Astrocyte of the hippocampus (primary cell): ENCODE data around the gene PHYHD1.

Source experiments
- DNase-seq: peaks from one replicate; pipeline ENCODE4 v3.0.0; 2011; ENCODE audit warnings: low read depth, low spot score

Gene PHYHD1

DNA sequence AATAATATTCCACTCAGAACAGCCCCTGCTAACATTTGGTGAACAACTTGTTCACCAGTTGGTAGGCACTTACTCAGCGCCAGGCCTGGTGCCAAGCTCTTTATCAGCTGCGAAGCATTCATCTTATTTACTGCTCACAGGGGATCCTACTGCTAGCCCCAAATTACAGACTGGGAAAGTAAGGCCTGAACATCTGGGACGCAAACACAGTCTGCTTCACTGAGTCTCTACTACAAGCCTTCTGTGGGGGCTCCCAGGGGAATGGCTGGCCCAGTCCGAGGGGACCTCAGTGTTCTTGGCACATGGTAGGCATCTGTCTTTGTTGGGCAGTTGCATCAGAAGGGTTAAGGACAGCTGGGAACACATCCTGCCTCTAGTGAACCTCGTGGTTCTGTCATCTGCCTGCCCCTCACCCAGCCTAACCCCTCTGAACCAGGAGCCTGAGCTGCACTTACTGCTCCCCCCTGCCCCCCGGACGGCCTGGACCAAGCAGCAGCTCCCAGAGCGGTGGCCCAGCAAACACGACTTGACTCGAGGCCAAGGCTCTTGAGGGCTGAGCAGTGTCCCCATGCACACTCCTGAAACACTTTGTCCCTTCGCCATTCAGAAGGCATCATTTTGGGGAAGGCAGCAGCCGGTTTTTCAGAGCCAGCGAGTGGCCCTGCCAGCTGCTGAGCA, at the start of gene PHYHD1:
Gene PHYHD1, plus strand, starts transcription at position 602 of the 678 bp plus-strand sequence. CDS start 1,342 bp downstream, outside the sequence.
- peak; percentile 70 for DNase-seq

DNA sequence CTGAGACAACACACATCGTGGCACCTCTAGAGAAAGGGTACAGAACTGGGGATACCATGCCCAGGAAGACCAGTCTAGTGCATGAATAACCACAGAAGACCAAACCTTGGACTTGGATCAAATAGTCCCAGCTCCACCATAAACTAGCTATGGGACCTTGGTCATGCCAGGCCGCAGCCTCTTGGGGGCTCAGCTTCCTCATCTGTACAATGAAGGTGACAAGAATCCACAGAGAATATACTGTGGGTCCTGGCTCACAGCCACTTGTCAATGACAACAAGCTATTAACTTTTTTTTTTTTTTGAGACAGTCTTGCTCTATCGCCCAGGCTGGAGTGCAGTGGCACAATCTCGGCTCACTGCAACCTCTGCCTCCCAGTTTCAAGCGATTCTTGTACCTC, 42.9 kb upstream of the PHYHD1 start:
- no peak for DNase-seq

DNA sequence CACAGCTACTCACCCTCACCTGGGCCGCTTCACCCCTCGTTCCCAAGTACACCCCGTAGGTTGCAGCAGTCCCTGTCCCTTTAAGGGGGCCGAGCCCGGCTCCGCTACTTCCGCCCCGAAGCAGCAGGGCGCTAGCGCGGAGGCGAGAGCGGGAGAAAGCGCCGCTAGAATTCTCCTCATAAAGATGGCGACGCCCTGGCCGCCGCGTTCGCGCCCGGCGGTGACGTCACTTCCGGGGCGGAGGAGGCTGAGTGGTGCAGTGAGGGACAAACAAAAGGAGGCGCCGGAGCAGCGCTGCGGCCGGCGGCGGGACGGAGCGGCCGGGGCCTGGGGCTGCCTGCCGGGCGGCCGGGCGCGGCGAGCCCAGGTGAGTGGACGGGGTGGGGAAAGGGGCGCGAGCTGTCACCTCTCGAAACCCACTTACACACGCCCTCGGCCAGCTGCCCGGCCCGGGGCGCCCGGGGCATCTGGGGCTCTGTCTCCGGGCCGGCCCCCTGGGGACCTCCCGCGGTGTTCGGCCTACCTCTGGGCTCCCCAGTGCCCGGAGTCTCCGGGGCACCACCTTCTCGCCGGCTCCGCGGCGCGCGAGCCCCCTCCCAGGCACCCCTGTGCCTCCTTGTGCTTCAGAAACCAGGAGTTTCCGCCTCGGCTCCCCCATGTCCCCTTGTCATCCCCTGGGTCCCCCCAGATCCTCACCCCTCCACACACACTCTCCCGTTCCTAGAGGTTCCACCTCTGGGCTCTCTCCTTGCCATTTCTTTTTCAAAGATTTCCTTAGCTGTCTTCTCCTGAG, 38.7 kb upstream of the PHYHD1 start, which contains the start of the genes KYAT1 and LRRC8A:
Gene KYAT1, minus strand, starts transcription at position 67 of the 793 bp plus-strand sequence. CDS start 36,545 bp downstream, outside the sequence.
Gene LRRC8A, plus strand, starts transcription at position 250 of the 793 bp plus-strand sequence. CDS start 25,032 bp downstream, outside the sequence.
- DNase-seq = peak; percentile 99

DNA sequence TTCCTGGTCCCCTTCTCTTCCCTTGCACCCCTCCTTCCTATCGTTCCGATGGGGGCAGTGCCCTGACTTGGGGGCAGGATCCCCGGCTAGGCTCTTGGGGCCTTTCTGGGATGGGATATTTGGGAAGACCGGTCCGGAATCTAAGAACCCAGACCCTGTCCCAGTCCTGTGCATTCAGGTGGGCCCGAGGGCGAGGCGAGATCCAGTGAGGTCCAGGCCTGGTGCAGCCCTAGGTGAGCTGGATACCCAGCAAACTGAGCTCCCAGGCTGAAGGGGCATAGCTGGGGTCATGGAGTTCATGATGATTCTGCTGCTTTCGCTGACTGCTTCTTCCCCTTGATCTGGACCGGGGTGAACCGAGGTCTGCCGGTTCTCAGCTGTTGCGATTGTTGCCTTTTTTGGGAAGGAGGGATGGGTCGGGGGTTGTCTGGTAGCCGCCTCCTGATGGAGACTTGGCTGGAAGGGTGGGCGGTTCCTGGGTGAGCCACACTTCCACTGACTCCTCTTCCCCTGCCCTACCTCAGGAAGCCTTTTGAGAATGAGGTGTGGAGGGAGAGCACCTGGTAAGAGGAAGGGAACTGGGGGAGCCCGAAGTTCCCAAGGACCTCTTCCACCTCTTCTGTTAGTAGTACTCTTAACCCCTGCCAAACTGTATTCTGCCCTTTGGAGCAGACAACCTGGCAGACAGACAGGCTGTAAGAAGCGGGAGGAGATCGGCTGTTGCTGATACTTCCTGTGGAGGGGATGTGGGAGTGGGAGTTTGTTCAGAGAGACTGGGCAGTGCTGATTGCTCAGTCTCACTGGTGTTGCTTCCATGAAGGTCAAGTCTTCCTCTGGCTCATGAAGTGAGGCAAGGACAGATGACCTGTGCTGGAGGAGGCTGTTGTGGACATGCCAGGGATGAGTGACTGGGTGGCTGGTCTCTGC, 37.8 kb upstream of the PHYHD1 start:
- peak; percentile 50 for DNase-seq

DNA sequence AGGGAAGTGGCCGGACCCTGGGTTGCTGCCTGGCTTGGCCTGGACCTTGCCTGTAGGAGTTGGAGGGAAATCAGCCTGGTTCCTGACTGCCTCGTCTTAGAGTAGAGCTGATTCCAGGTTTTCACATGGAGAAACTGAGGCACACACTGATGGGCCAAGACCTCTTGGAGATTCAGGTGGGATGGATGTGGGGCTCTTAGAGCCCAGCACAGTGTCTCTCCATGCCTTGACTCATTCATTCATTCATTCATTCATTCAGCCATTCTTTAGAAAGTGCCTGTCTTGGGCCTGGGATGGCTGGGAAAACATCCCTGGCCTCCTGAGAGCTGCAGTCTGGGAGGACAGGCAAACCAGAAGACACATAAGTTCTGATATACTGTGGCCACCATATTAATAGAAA, 36.6 kb upstream of the PHYHD1 start:
- DNase-seq = no peak

DNA sequence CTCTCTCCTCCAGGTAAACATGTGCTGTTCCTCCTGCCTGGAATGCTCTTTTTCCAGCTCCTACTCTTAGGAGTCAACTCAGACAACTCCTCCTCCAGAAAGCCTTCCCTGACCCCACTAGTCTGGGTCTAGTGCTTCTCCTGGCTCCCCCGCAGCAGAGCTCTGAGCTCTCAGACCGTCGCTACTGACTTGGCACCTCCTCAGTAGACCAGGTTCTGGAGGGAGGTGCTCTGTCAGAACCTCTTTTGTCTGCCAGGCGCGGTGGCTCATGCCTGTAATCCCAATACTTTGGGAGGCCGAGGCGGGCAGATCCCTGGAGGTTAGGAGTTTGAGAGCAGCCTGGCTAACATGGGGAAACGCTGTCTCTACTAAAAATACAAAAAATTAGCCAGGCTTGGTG, 35.4 kb upstream of the PHYHD1 start:
- no peak for DNase-seq

DNA sequence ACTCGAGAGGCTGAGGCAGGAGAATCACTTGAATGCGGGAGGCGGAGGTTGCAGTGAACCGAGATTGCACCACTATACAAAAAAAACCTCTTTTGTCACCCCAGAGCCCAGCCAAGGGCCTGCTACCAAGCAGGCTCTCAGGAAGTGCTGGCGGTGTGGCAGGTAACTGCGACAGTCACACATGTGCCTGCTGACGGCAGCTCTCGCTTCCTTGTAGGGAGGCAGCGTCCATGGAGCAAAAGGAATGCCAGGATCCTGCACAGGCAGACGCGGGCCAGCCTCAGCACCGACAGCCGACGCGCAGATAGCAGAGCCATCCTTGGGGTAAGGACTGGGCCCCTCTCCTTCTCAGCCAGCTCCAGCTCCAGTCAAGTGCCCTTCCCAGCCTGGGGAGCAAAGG, 35.0 kb upstream of the PHYHD1 start:
- no peak for DNase-seq

DNA sequence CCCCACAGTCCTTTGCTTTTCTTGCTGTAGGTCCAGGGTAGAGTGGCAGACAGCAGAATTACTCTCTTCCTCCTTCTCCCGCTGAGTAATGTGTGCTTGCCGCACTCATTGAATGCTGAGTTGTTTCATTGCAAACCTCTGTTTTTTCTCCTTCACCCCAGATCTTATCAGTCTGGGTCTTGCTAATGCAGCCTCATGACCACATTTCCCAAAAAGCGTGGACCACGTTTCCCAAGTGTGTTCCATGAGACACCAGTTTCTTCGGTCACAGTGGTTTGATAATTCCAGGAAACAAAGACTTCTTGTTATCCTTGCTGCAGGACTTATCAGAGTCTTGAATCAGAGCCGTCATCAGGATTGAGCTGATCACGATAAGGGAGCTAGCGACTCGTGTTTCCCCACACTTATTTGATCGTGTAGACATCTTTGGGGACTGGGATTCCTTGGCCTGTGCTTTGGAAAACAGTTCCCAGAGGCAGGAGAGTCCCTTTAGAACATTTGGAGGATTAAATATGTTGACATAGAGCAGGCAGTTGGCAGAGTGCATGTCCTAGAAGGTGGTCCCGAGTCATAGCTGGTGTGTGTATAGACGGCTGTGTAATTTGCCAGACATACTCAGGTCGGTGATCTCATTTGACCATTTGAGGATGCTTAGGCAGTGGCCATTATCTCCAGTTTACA, 34.4 kb upstream of the PHYHD1 start:
- peak; percentile 31 for DNase-seq

DNA sequence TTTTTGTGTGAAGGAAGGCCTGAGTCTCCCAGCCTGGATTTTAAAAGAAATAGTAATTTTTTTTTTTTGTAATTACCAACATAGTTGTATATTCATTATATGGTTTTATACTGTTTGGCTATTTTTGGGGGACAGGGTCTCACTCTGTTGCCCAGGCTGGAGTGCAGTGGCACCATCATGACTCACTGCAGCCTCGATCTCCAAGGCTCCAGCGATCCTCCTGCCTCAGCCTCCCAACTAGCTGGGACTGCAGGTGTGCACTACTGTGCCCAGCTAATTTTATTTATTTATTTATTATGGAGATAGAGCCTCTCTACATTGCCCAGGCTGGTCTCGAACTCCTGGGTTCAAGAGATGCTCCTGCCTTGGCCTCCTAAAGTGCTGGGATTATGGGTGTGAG, 33.7 kb upstream of the PHYHD1 start:
- DNase-seq = no peak

DNA sequence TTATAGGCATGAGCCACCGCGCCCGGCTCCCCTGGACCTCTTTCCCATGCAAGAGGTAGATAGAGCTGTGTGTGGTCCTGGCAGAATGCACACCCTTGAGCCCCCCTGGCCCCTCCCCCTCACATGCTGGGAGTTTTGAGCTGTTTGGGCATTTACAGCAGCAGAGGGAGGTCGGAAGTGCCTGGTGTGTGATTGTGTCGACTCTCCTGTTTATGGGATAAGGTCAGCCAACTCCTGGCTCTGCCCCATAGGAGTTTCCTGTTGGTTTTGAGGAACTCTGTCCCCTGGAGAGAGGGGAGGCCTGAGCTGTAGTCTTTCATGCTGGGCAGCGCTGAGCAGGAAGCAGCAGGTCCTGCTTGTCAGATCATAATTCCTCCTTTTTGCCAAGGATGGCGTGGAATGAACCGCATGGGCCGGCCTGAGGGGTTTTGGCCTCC, 32.9 kb upstream of the PHYHD1 start:
- DNase-seq = peak; percentile 58

DNA sequence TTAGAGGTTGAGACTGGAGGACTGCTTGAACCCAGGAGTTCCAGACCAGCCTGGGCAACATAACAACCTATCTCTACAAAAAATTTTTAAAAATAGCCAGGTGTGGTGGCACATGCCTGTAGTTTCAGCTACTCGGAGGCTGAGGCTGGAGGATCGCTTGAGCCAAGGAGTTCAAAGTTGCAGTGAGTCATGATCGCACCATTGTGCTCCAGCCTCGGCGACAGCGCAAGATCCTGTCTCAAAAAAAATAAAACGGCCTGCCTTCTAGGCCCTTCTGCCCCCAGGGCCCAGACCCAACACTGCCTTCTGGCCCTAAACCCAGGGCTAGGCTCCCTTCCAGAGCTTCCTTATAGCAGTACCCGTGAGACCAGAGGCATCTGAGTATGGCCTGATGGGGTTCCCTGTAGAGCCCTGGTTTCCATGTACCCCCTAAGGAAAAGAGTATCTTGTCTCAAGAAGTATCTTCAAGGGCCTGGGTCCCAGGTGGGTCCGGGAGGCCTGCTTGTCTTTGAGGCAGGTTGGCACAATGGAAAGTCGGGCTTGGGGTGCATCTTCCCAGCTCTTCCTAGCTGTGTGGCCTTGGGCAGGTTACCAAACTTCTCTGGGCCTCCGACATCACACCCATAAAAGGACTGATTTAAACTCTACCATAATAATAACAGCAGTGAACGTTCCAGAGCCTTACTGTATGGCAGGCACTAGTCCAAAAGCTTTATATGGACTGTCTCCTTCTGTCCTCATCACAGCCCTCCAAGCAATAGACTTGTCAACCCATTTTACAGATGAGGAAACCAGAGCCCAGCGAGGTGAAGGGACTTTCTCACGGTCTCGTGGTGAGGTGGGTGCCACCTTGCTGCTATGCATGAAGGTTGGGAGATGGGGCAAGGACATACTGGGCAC, 29.2 kb upstream of the PHYHD1 start:
- DNase-seq = no peak

DNA sequence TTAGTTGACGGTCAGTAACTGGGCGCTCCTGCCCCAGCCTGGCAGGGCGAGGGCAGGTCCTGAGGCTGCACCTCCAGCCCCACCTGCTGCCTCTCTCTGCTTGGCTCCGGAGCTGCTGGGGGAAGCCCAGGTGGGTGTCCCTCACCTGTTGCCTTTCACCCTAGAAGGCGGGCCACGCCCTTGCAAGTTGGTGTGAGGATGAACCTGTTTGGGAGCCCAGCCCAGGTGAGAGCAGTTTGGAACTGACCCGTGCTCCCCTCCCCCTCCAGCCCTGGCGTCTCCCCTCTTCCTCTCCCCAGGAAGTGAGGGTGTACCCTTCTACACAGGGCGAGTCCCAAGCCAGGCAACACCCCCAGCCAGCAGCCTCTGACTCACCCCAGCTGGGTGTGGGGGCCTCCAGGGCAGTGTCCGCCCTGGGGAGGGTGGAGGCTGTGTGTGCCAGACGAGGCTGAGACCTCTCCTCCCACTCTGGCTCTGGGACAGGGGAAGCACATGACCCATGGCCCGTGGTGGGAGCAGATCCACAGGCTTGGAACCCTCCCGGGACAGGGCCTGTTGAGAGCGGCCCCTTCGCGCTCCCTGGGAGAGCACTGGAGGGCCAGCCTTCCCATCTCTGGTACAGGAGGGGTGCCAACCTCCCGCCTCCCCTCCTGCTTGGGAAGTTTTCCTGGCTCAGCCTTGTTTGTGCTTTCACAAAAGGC, 28.4 kb upstream of the PHYHD1 start:
- peak; percentile 94 for DNase-seq

DNA sequence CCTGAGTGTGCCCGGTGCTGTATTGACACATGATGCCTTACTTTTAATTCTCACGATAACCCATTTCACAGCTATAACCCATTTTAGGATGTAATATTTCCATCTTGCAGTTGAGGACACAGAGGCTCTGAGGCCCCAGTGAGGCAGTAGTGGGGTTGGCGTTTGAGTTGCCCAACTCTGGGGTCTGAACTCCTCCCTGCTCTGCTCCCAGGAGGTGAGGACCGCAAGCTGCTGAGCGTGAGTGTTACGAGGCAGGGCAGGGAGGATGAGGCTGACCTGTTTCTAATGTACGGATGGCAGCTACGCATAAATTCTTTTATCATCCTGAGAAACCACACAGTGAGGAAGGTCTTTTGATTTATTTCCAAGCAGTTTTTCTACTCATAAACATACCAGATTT, 27.4 kb upstream of the PHYHD1 start:
- no peak for DNase-seq

DNA sequence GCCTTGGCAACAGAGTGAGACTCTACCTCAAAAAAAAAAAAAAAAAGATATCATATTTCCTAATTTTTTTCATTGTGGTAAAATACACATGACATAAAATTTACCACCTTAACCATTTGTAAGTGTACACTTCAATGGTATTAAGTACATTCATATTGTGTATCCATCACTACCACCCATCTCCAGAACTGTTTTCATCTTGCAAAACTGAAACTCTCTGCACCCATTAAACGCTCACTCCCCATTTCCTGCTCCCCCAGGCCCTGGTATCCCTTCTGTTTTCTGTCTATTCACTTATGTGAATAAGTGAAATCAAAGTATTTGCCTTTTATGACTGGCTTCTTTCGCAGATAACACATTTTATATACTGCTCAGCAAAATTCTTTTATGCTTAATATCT, 26.0 kb upstream of the PHYHD1 start:
- DNase-seq = no peak

DNA sequence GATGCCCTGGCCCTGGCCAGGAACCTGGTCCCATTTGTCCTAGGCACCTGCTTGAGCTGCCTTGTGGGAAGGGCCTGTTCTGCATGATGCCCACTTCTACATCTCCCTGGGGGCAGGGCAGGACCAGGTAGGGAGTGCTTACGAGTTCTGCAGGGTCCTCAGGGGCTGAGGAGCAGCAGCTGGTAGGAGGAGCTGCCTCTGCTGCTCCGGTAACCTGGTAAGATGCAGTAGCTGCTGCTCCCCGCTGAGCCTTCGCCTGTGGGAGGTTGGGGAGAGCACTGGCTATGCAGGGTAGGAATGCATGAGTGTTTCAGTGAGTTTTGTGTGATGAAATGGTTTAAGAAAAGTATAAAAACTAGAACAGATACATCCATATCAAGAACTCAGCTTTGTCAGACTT, 25.2 kb upstream of the PHYHD1 start:
- DNase-seq = no peak

DNA sequence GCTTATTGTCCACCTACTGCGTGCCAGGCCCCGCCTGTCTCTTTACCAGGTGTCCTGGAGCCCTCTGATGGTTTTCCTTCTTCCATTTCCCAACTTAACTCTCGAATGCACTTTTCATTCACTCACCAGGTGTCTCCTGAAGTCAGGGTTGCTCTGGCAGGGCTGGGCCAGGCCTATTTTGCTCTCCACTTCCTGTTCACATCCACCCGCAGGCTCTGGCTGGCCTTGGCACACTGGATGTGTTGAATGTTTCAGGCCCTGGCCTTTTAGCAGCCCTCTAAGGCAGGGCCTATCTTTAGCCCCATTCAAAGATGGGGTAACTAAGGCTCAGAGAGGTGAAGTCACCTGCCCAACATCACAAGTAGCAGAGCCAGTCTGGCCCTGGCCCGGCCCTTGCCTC, 22.4 kb upstream of the PHYHD1 start:
- no peak for DNase-seq

DNA sequence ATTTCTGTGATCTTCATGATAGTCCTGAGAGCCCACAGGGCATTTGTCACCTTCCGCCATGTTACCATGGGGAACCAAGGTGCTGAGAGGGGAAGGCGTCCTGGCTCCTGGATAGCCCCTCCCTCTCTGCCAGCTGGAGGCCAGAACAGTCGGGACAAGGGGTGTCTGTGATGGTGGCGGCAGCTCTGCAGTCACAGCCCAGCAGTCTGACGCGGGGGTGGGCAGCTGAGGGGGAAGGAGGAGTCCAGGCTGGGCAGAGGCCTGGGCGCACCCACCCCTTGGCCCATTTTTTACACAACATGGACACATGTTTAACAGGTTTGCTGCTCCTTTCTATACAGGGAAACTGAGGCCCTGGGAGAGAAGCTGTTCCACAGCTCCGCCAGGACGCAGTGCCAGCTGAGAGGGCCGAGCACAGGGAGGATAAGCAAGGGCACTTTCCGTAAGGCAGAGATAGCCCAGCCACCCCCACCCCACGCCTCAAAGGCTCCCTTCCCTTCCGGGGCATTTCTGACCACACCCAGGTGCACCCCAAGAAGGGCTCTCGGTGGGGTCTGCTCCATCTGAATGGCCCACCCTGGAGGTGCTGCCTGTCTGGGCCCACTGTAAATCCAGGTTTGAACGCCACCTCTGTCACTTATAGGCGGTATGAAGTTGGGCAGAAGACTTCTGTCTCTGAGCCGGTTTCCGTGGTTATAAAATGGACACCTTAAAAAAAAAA, 21.8 kb upstream of the PHYHD1 start:
- no peak for DNase-seq

DNA sequence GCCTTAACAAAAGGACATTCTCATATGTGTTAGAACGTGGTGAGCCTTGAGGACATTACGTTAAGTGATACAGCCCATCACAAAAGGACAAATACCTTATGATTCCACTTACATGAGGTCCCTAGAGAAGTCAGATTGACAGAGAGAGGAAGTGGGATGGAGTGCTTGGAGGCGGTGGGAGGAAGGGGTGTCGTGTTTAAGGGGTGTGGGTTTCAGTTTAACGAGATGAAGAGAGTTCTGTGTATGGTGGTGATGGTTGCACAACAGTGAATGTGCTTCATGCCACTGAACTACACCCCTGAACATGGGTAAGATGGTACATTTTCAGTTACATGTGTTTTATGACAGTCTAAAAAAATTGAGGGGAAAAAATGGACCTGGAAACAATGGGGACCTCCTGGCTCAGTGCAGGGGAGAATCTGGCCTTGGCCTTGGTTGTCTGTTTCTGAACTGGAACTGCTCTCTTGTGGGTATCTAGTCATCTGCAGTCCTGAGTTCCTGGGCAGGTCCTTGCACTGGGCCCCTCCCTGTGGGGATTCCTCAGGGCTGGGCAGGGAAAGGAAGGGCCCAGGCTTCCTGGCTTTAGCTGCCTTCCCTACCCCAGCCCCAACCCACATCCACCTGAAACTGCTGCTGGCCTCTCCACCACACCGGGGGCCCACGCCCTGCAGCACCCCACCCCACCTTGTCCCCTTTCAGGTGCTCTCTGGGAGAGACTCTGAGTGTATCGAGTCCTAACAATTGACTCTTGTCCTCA, 21.0 kb upstream of the PHYHD1 start:
- DNase-seq = no peak
